Coronary artery (tissue), 2 donors: ENCODE data around the gene CHRNB2.

ENCODE experiments used
- DNase-seq: peaks from one replicate; pipeline ENCODE4 v3.0.0-alpha.2; 2017; ENCODE audit warnings: low spot score
- H3K27ac ChIP-seq, 2 donors: fragments of 200-600 bp; sonication (generic); one replicate each; pipeline ENCODE4 v1.5.1; 2016 to 2019
- H3K4me3 ChIP-seq: fragments of 200-600 bp; sonication (generic); 2 replicates; pipeline ENCODE4 v1.5.1; 2016; ENCODE audit warnings: mild to moderate bottlenecking, moderate library complexity
- TF ChIP-seq, protein P1 (sequence below): fragments of 200-600 bp; sonication (generic); IDR thresholded peaks from one replicate; pipeline ENCODE4 v1.5.1; 2019; ENCODE audit warnings: antibody characterized with exemption

The CHRNB2 gene

DNA sequence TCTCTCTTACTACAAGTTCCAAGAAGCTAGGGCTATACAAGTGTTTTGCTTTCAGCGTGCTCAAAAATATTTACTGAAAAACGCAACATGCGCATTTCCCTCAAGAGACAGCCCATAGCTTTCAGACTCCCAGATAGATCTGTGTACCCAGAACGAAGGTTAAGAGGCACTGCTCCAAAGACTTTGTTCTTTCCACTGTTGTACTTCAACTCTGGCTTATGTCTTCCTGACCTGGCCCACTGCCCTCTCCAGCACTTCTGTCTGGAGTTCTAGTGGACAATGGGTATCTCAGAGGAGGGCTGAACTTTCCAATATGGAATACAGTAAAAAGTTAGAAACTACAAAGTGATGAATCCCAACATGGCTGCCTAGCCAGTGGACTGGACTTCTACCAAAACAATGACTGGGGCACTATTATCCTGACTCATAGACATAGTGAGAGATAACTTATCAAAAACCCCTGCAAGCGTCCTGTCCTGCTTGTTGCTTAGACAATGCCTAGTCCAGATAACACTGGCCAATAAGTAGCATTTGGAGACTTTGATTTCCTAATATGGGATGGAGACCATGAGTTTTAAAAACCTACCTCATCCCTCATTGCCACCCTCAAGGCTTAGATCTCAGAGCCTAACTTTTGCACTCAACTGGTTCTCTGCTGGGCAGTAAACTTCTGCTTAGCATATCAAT is 49.2 kb downstream of the CHRNB2 start:
- TF ChIP-seq, protein P1, sequence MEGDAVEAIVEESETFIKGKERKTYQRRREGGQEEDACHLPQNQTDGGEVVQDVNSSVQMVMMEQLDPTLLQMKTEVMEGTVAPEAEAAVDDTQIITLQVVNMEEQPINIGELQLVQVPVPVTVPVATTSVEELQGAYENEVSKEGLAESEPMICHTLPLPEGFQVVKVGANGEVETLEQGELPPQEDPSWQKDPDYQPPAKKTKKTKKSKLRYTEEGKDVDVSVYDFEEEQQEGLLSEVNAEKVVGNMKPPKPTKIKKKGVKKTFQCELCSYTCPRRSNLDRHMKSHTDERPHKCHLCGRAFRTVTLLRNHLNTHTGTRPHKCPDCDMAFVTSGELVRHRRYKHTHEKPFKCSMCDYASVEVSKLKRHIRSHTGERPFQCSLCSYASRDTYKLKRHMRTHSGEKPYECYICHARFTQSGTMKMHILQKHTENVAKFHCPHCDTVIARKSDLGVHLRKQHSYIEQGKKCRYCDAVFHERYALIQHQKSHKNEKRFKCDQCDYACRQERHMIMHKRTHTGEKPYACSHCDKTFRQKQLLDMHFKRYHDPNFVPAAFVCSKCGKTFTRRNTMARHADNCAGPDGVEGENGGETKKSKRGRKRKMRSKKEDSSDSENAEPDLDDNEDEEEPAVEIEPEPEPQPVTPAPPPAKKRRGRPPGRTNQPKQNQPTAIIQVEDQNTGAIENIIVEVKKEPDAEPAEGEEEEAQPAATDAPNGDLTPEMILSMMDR = no peak
- Histone ChIP-seq H3K4me3 (no peak overlapping the region), H3K27ac (no peak overlapping the region)
- no peak for DNase-seq

DNA sequence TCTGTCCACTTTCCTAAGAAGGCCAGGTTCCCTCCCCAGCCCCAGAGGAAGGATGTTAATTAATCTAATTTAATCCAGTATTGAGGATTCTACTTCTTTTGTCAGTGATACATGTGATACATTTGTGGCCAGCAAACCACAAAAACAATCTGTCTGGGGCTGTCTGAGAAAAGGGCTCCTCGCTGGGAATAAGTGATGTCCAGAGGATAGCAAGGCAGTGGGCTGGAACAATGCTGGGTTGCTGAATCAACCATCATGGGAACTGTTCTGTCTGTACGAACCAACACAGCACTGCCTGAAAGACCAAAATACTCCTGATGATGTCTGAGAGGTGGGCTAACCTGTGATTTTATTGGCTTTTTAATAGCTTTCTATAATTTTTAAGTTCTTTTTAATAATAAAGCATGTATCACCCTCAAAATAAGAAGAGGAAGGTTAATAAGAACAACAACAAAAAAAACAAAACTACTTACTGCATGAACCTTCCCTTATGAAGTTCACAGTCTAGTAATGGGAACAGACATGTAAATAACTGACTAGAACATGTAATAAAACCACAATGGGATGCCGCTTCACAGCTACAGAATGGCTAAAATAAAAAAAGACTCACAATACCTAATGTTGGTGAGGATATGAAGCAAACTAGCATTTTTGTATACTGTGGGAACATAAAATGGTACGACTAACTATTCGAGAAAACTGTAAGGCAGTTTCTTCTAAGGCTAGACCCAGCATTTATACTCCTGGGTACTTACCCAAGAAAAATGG is 51.8 kb downstream of the CHRNB2 start:
- TF ChIP-seq, protein P1 = no peak
- no peak overlapping the region for H3K4me3 ChIP-seq
- no peak overlapping the region for H3K27ac ChIP-seq
- no peak for DNase-seq

- no peak overlapping the region for H3K27ac ChIP-seq
- DNase-seq = no peak
- no peak overlapping the region for H3K4me3 ChIP-seq
- TF ChIP-seq, protein P1 = no peak
These were observed 53.2 kb downstream of the CHRNB2 start for GRCh38 chr1:154620751-154621150.

- no peak for DNase-seq
- Histone ChIP-seq H3K27ac (no peak overlapping the region), H3K4me3 (no peak overlapping the region)
- TF ChIP-seq, protein P1 = no peak
These were observed 54.3 kb downstream of the CHRNB2 start for GRCh38 chr1:154621875-154622274.

DNA sequence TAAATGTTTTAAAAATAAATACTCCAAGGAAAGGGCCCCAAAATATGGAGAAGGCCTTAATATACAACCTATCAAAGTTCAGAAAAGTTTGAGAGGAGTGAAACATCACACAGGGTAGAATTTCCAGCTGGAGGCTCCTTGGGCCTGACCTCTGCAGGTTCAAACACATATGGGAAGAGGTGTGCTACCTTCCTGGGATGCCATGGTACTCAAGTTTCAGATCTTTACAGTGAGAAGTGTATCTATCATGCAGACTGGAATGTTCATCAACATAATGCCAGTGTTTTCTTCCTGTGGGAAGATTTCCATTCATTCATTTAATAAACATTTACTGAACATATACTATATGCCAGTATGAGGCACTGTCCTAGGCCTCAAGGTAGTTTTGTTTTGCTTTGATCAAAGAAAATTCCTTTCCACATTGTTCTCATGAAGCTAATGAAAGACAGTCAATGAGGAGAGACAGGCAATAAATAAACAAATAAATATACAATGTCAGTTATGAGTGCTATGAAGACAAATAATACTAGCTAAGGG is 55.0 kb downstream of the CHRNB2 start:
- TF ChIP-seq, protein P1 = no peak
- H3K4me3 ChIP-seq = no peak overlapping the region
- no peak for DNase-seq
- H3K27ac ChIP-seq = no peak overlapping the region

DNA sequence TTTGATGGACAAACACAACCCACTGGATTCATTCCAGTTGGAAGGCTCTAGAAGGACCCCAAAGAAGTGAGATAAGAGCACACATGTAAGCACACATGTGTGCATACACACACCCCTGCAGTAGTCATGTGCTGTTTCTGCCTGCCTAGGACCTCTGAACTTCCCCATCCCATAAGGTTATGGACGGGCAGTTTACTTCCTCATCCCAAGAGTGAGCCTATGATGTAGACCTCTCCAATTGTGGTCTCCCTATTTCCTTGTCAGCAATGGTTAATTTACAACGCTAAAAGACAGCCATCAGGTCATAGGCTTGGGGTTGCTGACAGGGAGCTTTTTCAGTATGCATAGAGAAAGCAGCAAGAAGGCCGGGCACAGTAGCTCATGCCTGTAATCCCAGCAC is 55.8 kb downstream of the CHRNB2 start:
- no peak for DNase-seq
- TF ChIP-seq, protein P1 = no peak
- Histone ChIP-seq H3K4me3 (no peak overlapping the region), H3K27ac (no peak overlapping the region)
